ENCODE measurements around the gene PDZK1.

DNA sequence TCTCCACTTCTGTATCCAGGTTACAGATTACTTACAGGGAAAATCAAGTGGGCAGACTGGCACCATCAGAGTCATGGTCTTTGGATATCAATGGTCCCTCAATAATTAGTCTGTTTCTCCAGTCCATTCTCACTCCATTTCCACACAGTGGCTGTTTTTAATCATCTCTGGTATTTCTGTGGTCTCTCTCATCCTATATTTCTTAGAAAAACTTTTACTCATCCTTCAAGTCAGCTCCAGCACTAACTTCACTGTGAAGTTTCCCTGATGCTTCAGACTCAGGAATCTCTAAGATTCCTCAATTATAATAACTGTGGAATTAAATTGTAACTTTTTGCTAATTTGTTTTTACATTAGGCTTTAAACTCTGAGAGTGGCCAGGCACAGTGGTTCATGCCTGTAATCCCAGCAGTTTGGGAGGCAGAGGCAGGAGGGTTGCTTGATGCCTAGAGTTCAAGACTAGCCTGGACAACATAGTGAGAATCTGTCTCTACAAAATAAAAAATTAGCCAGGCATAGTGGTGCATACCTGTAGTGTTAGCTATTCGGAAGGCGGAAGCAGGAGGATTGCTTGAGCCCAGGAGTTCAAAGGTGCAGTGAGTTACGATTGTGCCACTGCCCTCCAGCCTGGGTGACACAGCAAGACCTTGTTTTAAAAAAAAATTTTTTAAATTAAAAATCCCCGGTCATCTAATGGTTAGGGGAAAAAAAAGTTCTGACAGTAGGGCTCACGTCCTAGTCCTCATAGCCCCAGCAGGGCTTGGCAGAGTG, 22.7 kb upstream of the PDZK1 start:
- TF ChIP-seq POLR2A (IDR thresholded peaks at IDR 0.05; ENCODE audit: control extremely low read depth in 1 of 2, low read depth in 2 of 2, low read length in 2 of 2) (no peak), PHF8 (conservative IDR thresholded peaks at IDR 0.05; ENCODE audit: low read depth, low read length) (no peak), HDAC6 (IDR thresholded peaks at IDR 0.05; ENCODE audit: low read depth, low read length) (no peak)
- TF ChIP-seq, protein P1, sequence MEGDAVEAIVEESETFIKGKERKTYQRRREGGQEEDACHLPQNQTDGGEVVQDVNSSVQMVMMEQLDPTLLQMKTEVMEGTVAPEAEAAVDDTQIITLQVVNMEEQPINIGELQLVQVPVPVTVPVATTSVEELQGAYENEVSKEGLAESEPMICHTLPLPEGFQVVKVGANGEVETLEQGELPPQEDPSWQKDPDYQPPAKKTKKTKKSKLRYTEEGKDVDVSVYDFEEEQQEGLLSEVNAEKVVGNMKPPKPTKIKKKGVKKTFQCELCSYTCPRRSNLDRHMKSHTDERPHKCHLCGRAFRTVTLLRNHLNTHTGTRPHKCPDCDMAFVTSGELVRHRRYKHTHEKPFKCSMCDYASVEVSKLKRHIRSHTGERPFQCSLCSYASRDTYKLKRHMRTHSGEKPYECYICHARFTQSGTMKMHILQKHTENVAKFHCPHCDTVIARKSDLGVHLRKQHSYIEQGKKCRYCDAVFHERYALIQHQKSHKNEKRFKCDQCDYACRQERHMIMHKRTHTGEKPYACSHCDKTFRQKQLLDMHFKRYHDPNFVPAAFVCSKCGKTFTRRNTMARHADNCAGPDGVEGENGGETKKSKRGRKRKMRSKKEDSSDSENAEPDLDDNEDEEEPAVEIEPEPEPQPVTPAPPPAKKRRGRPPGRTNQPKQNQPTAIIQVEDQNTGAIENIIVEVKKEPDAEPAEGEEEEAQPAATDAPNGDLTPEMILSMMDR (IDR thresholded peaks at IDR 0.05; ENCODE audit: control extremely low read depth in 1 of 3, insufficient read depth in 1 of 3, low read depth in 1 of 3, low read length in 3 of 3), result no peak
- TF ChIP-seq, protein P2, sequence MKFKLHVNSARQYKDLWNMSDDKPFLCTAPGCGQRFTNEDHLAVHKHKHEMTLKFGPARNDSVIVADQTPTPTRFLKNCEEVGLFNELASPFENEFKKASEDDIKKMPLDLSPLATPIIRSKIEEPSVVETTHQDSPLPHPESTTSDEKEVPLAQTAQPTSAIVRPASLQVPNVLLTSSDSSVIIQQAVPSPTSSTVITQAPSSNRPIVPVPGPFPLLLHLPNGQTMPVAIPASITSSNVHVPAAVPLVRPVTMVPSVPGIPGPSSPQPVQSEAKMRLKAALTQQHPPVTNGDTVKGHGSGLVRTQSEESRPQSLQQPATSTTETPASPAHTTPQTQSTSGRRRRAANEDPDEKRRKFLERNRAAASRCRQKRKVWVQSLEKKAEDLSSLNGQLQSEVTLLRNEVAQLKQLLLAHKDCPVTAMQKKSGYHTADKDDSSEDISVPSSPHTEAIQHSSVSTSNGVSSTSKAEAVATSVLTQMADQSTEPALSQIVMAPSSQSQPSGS (IDR thresholded peaks at IDR 0.05; ENCODE audit: low read length), result no peak
